Urinary bladder (tissue), 4 donors: ENCODE data around the gene PCSK5. TPM values are rescaled to one million over a fixed set of nuclear protein-coding genes. Genes with fewer than 3 reads are reported as not detected.

Experiments
- DNase-seq: peaks from one replicate; pipeline ENCODE4 v3.0.0-alpha.2; 2015; ENCODE audit errors: extremely low spot score
- H3K27ac ChIP-seq: one replicate; pipeline ENCODE4 v1.5.1; 2013; ENCODE audit warnings: low read depth, mild to moderate bottlenecking, moderate library complexity
- H3K36me3 ChIP-seq: one replicate; pipeline ENCODE4 v1.6.1; 2013; ENCODE audit warnings: mild to moderate bottlenecking, moderate library complexity; ENCODE audit not compliant: insufficient read depth
- H3K4me1 ChIP-seq: one replicate; pipeline ENCODE4 v1.6.1; 2013; ENCODE audit warnings: mild to moderate bottlenecking, moderate library complexity; ENCODE audit not compliant: insufficient read depth
- H3K4me3 ChIP-seq: one replicate; pipeline ENCODE4 v1.5.1; 2013; ENCODE audit warnings: low read depth, low read length
- whole genome bisulfite sequencing: extraction: QIAGEN DNeasy Blood & Tissue Kit; methylation state at CpG from one replicate; pipeline ENCODE4 v1.1.7; 2013; 5-methylcytosine and 5-hydroxymethylcytosine counted together
- polyA plus RNA-seq: library from polyadenylated mRNA; stranded (reverse); fragments of 200-250 nt; gene quantifications from one replicate; pipeline ENCODE4 v1.2.3, GENCODE V29; 2013
- total RNA-seq: library from RNA; depleted of rRNA; stranded (reverse); fragments of >200 nt; gene quantifications from one replicate; pipeline ENCODE4 v1.2.3, GENCODE V29; 2014
- donor health status: healthy with polysubstance abuse.
- donor health status: healthy.

The PCSK5 gene
- total and polyA plus RNA-seq, 2 donors = 6.1 to 25.4 TPM

GRCh38 chr9:75965231-75965630, 74.8 kb downstream of the PCSK5 start:
- 92% methylated on average over 4 of the region's 4 CpGs for WGBS
- H3K4me1 ChIP-seq = no peaks in the 10 kb centered on the region
- no peaks in the 10 kb centered on the region for H3K36me3 ChIP-seq
- DNase-seq = no peak
- no peak overlapping the region for H3K27ac ChIP-seq
- H3K4me3 ChIP-seq = no peak overlapping the region

- Histone ChIP-seq H3K27ac (no peak overlapping the region), H3K4me3 (no peak overlapping the region), H3K36me3 (no peaks in the 10 kb centered on the region), H3K4me1 (no peaks in the 10 kb centered on the region)
- no peak for DNase-seq
- WGBS = 97% methylated on average over 7 of the region's 7 CpGs
These were observed 77.1 kb downstream of the PCSK5 start for GRCh38 chr9:75967556-75967955.

GRCh38 chr9:75974016-75974766, 83.7 kb downstream of the PCSK5 start:
- Histone ChIP-seq H3K4me1 (no peaks in the 10 kb centered on the region), H3K4me3 (no peak overlapping the region), H3K27ac (no peak overlapping the region), H3K36me3 (no peaks in the 10 kb centered on the region)
- 93% methylated on average over 16 of the region's 16 CpGs for WGBS
- DNase-seq = no peak

- no peak overlapping the region for H3K27ac ChIP-seq
- no peaks in the 10 kb centered on the region for H3K4me1 ChIP-seq
- H3K36me3 ChIP-seq = no peaks in the 10 kb centered on the region
- DNase-seq = no peak
- no peak overlapping the region for H3K4me3 ChIP-seq
- WGBS = 87% methylated on average over 2 of the region's 2 CpGs
These were observed 84.6 kb downstream of the PCSK5 start for GRCh38 chr9:75975071-75975470.

GRCh38 chr9:75976549-75976948, 86.1 kb downstream of the PCSK5 start:
- no peak for DNase-seq
- Histone ChIP-seq H3K4me3 (no peak overlapping the region), H3K27ac (no peak overlapping the region), H3K4me1 (no peaks in the 10 kb centered on the region), H3K36me3 (no peaks in the 10 kb centered on the region)

GRCh38 chr9:75979362-75979761, 88.9 kb downstream of the PCSK5 start:
- no peak for DNase-seq
- H3K27ac ChIP-seq = no peak overlapping the region
- 66% methylated on average over 4 of the region's 4 CpGs for WGBS

GRCh38 chr9:75983319-75984045, 93.0 kb downstream of the PCSK5 start:
- no peak for DNase-seq
- Histone ChIP-seq H3K4me3 (no peak overlapping the region), H3K4me1 (no peaks in the 10 kb centered on the region), H3K36me3 (no peaks in the 10 kb centered on the region), H3K27ac (no peak overlapping the region)
- WGBS = 94% methylated on average over 4 of the region's 4 CpGs

More at GRCh38 chr9:75979362-75979761, 88.9 kb downstream of the PCSK5 start:
- Histone ChIP-seq H3K4me3 (no peak overlapping the region), H3K4me1 (no peaks in the 10 kb centered on the region), H3K36me3 (no peaks in the 10 kb centered on the region)

GRCh38 chr9:75985515-75985914, 95.0 kb downstream of the PCSK5 start:
- Histone ChIP-seq H3K4me3 (no peak overlapping the region), H3K27ac (no peak overlapping the region), H3K36me3 (no peaks in the 10 kb centered on the region), H3K4me1 (no peaks in the 10 kb centered on the region)
- WGBS = 51% methylated on average over 3 of the region's 3 CpGs
- DNase-seq = no peak

- Histone ChIP-seq H3K4me3 (no peak overlapping the region), H3K27ac (no peak overlapping the region), H3K36me3 (no peaks in the 10 kb centered on the region), H3K4me1 (no peaks in the 10 kb centered on the region)
- no peak for DNase-seq
- 66% methylated on average over 2 of the region's 2 CpGs for WGBS
These were observed 98.2 kb downstream of the PCSK5 start for GRCh38 chr9:75988663-75989062.

- H3K36me3 ChIP-seq = no peaks in the 10 kb centered on the region
- no peak overlapping the region for H3K27ac ChIP-seq
- H3K4me3 ChIP-seq = no peak overlapping the region
- no peak for DNase-seq
- H3K4me1 ChIP-seq = no peaks in the 10 kb centered on the region
- WGBS = 80% methylated on average over 5 of the region's 5 CpGs
These were observed 99.7 kb downstream of the PCSK5 start for GRCh38 chr9:75990156-75990555.

GRCh38 chr9:75990576-75991304, 100.3 kb downstream of the PCSK5 start:
- no peak overlapping the region for H3K4me3 ChIP-seq
- no peaks in the 10 kb centered on the region for H3K36me3 ChIP-seq
- H3K4me1 ChIP-seq = no peaks in the 10 kb centered on the region
- WGBS = 87% methylated on average over 6 of the region's 6 CpGs
- DNase-seq = no peak
- no peak overlapping the region for H3K27ac ChIP-seq

GRCh38 chr9:75992482-75993206, 102.2 kb downstream of the PCSK5 start:
- no peaks in the 10 kb centered on the region for H3K36me3 ChIP-seq
- DNase-seq = no peak
- no peak overlapping the region for H3K4me3 ChIP-seq
- no peaks in the 10 kb centered on the region for H3K4me1 ChIP-seq
- no peak overlapping the region for H3K27ac ChIP-seq
- 88% methylated on average over 8 of the region's 8 CpGs for WGBS

- 80% methylated on average over 3 of the region's 3 CpGs for WGBS
- H3K27ac ChIP-seq = no peak overlapping the region
These were observed 103.0 kb downstream of the PCSK5 start for GRCh38 chr9:75993434-75993833.

More at GRCh38 chr9:75993434-75993833, 103.0 kb downstream of the PCSK5 start:
- DNase-seq = no peak
- Histone ChIP-seq H3K36me3 (no peaks in the 10 kb centered on the region), H3K4me3 (no peak overlapping the region), H3K4me1 (no peaks in the 10 kb centered on the region)
